Osteoblast (primary cell): ENCODE data around the gene ST8SIA3. TPM values are rescaled to one million over a fixed set of nuclear protein-coding genes. Genes with fewer than 3 reads are reported as not detected.

Experiments
- DNase-seq: peaks from one replicate; pipeline ENCODE4 v3.0.0; 2011; ENCODE audit warnings: low spot score, mixed read lengths; ENCODE audit not compliant: insufficient read length; ENCODE audit errors: missing footprints
- H2AFZ ChIP-seq: 2 replicates; pipeline ENCODE4 v1.6.0; 2011; ENCODE audit warnings: mild to moderate bottlenecking, low read length
- H3K27ac ChIP-seq: 2 replicates; pipeline ENCODE4 v1.5.1; 2011; ENCODE audit warnings: mild to moderate bottlenecking, low read depth, low read length, moderate library complexity
- H3K27me3 ChIP-seq: 2 replicates; pipeline ENCODE4 v1.6.0; 2012; ENCODE audit warnings: mild to moderate bottlenecking, control low read depth, inconsistent platforms, low read length, moderate library complexity; ENCODE audit not compliant: insufficient read depth
- H3K36me3 ChIP-seq: 2 replicates; pipeline ENCODE4 v1.5.1; 2011; ENCODE audit warnings: mild to moderate bottlenecking, low read length, control low read depth, moderate library complexity; ENCODE audit not compliant: insufficient read depth
- H3K4me1 ChIP-seq: 2 replicates; pipeline ENCODE4 v1.5.1; 2011; ENCODE audit warnings: mild to moderate bottlenecking, low read length, control low read depth, moderate library complexity; ENCODE audit not compliant: insufficient read depth
- H3K4me2 ChIP-seq: 2 replicates; pipeline ENCODE4 v1.6.0; 2011; ENCODE audit warnings: mild to moderate bottlenecking, low read length; ENCODE audit not compliant: insufficient read depth
- H3K4me3 ChIP-seq: fragments of 200-600 bp; sonication (generic); 3 replicates; pipeline ENCODE4 v1.5.1; 2012; ENCODE audit warnings: mild to moderate bottlenecking, low read length, inconsistent platforms; ENCODE audit not compliant: insufficient read depth
- H3K79me2 ChIP-seq: 2 replicates; pipeline ENCODE4 v1.6.0; 2012; ENCODE audit warnings: mild to moderate bottlenecking, low read length, control low read depth, inconsistent platforms; ENCODE audit not compliant: insufficient read depth
- H3K9me3 ChIP-seq: 2 replicates; pipeline ENCODE4 v1.5.1; 2011; ENCODE audit warnings: low read depth, low read length, control low read depth
- H4K20me1 ChIP-seq: 2 replicates; pipeline ENCODE4 v1.6.0; 2012; ENCODE audit warnings: mild to moderate bottlenecking, low read length, control low read depth; ENCODE audit not compliant: insufficient read depth
- CTCF ChIP-seq: IDR thresholded peaks from 2 replicates; pipeline ENCODE4 v1.5.1; 2011; ENCODE audit warnings: mild to moderate bottlenecking, low read depth, low read length, moderate library complexity; ENCODE audit errors: extremely low read depth
- total RNA-seq: library from RNA; depleted of rRNA; stranded (reverse); fragments of >200 nt; gene quantifications from 2 replicates; pipeline ENCODE4 v1.2.3, GENCODE V29; 2012

The ST8SIA3 gene, protein sequence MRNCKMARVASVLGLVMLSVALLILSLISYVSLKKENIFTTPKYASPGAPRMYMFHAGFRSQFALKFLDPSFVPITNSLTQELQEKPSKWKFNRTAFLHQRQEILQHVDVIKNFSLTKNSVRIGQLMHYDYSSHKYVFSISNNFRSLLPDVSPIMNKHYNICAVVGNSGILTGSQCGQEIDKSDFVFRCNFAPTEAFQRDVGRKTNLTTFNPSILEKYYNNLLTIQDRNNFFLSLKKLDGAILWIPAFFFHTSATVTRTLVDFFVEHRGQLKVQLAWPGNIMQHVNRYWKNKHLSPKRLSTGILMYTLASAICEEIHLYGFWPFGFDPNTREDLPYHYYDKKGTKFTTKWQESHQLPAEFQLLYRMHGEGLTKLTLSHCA
- total RNA-seq = not detected in 2 replicates

- Histone ChIP-seq H4K20me1 (no peaks in the 10 kb centered on the region), H3K27me3 (peaks cover 19% of the 10 kb centered on the region), H3K79me2 (no peaks in the 10 kb centered on the region), H3K9me3 (no peaks in the 10 kb centered on the region), H3K27ac (no peak within 1 kb of the TSS), H3K4me3 (no peak within 1 kb of the TSS), H2AFZ (no peak within 1 kb of the TSS), H3K36me3 (no peaks in the 10 kb centered on the region), H3K4me1 (no peaks in the 10 kb centered on the region), H3K4me2 (no peak within 1 kb of the TSS)
- DNase-seq = no peak
- TF ChIP-seq CTCF = no peak
Measured at GRCh38 chr18:57352271-57352701, at the start of gene ST8SIA3. TSS of gene ST8SIA3 (plus strand) at chr18:57352557. CDS start at chr18:57352847, 290 bp downstream.

DNA sequence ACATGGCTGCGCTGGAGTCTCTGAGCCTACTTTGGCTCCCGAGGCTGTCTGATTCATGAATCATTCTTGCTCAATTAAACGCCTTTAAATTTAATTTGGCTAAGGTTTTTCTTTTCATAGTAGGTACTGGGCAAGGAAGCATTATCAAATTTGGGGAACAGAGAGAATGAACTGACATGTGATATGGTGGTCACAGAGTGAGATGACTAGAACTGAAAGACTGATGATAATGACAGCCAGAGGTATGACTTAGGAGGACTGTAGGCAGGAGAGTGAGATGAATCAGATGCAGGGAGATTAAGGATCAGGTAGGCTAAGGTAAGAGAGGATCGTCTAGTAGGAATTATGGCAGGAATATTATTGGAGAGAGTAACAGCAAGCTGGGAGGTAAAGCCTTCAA, 40.9 kb upstream of the ST8SIA3 start:
- H3K36me3 ChIP-seq = no peaks in the 10 kb centered on the region
- H3K4me3 ChIP-seq = no peak overlapping the region
- H2AFZ ChIP-seq = no peak overlapping the region
- H3K79me2 ChIP-seq = no peaks in the 10 kb centered on the region
- no peak overlapping the region for H3K4me2 ChIP-seq
- TF ChIP-seq CTCF = no peak
- no peak for DNase-seq
- H4K20me1 ChIP-seq = no peaks in the 10 kb centered on the region
- H3K27ac ChIP-seq = no peak overlapping the region
- H3K9me3 ChIP-seq = no peaks in the 10 kb centered on the region
- H3K4me1 ChIP-seq = no peaks in the 10 kb centered on the region
- H3K27me3 ChIP-seq = no peaks in the 10 kb centered on the region

GRCh38 chr18:57312346-57313144, 39.8 kb upstream of the ST8SIA3 start:
- TF ChIP-seq CTCF = no peak
- H3K4me3 ChIP-seq = no peak overlapping the region
- H3K27me3 ChIP-seq = no peaks in the 10 kb centered on the region
- no peak overlapping the region for H3K4me2 ChIP-seq
- H2AFZ ChIP-seq = no peak overlapping the region
- H3K9me3 ChIP-seq = no peaks in the 10 kb centered on the region
- H3K4me1 ChIP-seq = no peaks in the 10 kb centered on the region
- DNase-seq = no peak
- no peaks in the 10 kb centered on the region for H3K36me3 ChIP-seq
- no peaks in the 10 kb centered on the region for H3K79me2 ChIP-seq
- no peaks in the 10 kb centered on the region for H4K20me1 ChIP-seq
- no peak overlapping the region for H3K27ac ChIP-seq

- no peak overlapping the region for H3K4me3 ChIP-seq
- no peak for TF ChIP-seq CTCF
- H2AFZ ChIP-seq = no peak overlapping the region
Measured at GRCh38 chr18:57320603-57321002, 31.8 kb upstream of the ST8SIA3 start.

More at GRCh38 chr18:57320603-57321002, 31.8 kb upstream of the ST8SIA3 start:
- Histone ChIP-seq H3K27ac (no peak overlapping the region), H3K79me2 (no peaks in the 10 kb centered on the region), H3K9me3 (no peaks in the 10 kb centered on the region), H3K4me2 (no peak overlapping the region), H3K4me1 (no peaks in the 10 kb centered on the region), H4K20me1 (no peaks in the 10 kb centered on the region), H3K27me3 (no peaks in the 10 kb centered on the region), H3K36me3 (no peaks in the 10 kb centered on the region)
- no peak for DNase-seq
